Activated CD4-positive, CD25-positive, alpha-beta regulatory T cell treated with anti-CD3 and anti-CD28 coated beads, Interleukin-2, amount 50 U/mL, for 24 hours (primary cell): ENCODE results near the gene FBXO15.

Experiments
- ATAC-seq, 2 donors: fragments of 150-1000 bp; cut with Tn5 transposase; one replicate each; pipeline ENCODE4 v1.10.0; 2021; ENCODE audit warnings: mild to moderate bottlenecking in 1 of 2, moderate library complexity in 1 of 2

Gene FBXO15

GRCh38 chr18:74152857-74153256 lies 5.2 kb upstream of the FBXO15 start:
- ATAC-seq: no peak

GRCh38 chr18:74152270-74152669 lies 4.6 kb upstream of the FBXO15 start:
- no peak for ATAC-seq

- ATAC-seq: no peak
These were observed 2.2 kb upstream of the FBXO15 start for GRCh38 chr18:74149878-74150277.

GRCh38 chr18:74148543-74149070 lies 973 bp upstream of the FBXO15 start:
- peak in 1 of 2 donors; percentile 0 for ATAC-seq

- no peak for ATAC-seq
These were observed 199 bp downstream of the FBXO15 start for GRCh38 chr18:74147491-74147778.

- no peak for ATAC-seq
These were observed 878 bp downstream of the FBXO15 start for GRCh38 chr18:74146756-74147155.

- ATAC-seq: no peak
These were observed 5.4 kb downstream of the FBXO15 start for GRCh38 chr18:74142252-74142651.

GRCh38 chr18:74141667-74142066 lies 6.0 kb downstream of the FBXO15 start:
- no peak for ATAC-seq

- no peak for ATAC-seq
These were observed 7.1 kb downstream of the FBXO15 start for GRCh38 chr18:74140582-74140981.

- ATAC-seq: peak; percentile 96 to 98
These were observed 7.7 kb downstream of the FBXO15 start for GRCh38 chr18:74139888-74140287.

GRCh38 chr18:74139411-74139810 lies 8.2 kb downstream of the FBXO15 start:
- peak; percentile 39 to 49 for ATAC-seq

- no peak for ATAC-seq
These were observed 9.6 kb downstream of the FBXO15 start for GRCh38 chr18:74137920-74138538.

GRCh38 chr18:74132201-74132600 lies 15.4 kb downstream of the FBXO15 start:
- ATAC-seq: no peak

GRCh38 chr18:74131124-74131523 lies 16.5 kb downstream of the FBXO15 start:
- no peak for ATAC-seq

GRCh38 chr18:74128159-74128558 lies 19.5 kb downstream of the FBXO15 start:
- ATAC-seq: no peak

- ATAC-seq: no peak
These were observed 20.7 kb downstream of the FBXO15 start for GRCh38 chr18:74126684-74127655.

- no peak for ATAC-seq
These were observed 23.0 kb downstream of the FBXO15 start for GRCh38 chr18:74124642-74125041.

GRCh38 chr18:74123200-74123599 lies 24.4 kb downstream of the FBXO15 start:
- ATAC-seq: no peak

- ATAC-seq: no peak
These were observed 30.7 kb downstream of the FBXO15 start for GRCh38 chr18:74116633-74117554.

- ATAC-seq: no peak
These were observed 32.6 kb downstream of the FBXO15 start for GRCh38 chr18:74115046-74115445.

- ATAC-seq: no peak
These were observed 33.5 kb downstream of the FBXO15 start for GRCh38 chr18:74114116-74114515.

GRCh38 chr18:74113711-74114110 lies 33.9 kb downstream of the FBXO15 start:
- ATAC-seq: no peak

GRCh38 chr18:74110976-74111375 lies 36.7 kb downstream of the FBXO15 start:
- ATAC-seq: no peak
